PC-3 (cell line): ENCODE results near the gene PCCA. TPM values are rescaled to one million over a fixed set of nuclear protein-coding genes. Genes with fewer than 3 reads are reported as not detected.

ENCODE experiments used
- ATAC-seq: fragments of 200-7000 bp; cut with Tn5 transposase; 2 replicates; pipeline ENCODE4 v1.9.1; 2020; ENCODE audit warnings: mild to moderate bottlenecking, moderate library complexity
- BruUV-seq: library from RNA; stranded (reverse); fragments of 400-500 nt; replicated peaks from 2 replicates; lab custom pipeline; 2021; lab: Mats Ljungman, UMichigan
- CTCF ChIA-PET: fragments of 300-600 bp; sonication (Branson Sonifier 250); formaldehyde crosslinking; loops from one replicate; lab custom pipeline; 2022; ENCODE audit warnings: antibody characterized with exemption; lab: Charles Lee
- POLR2A ChIA-PET: fragments of 300-600 bp; sonication (Branson Sonifier 250); formaldehyde crosslinking; loops from one replicate; lab custom pipeline; 2022; ENCODE audit warnings: antibody characterized with exemption; ENCODE audit not compliant: unreplicated experiment; lab: Charles Lee
- DNase-seq: peaks from one replicate; pipeline ENCODE4 v3.0.0-alpha.2; 2015
- H2AFZ ChIP-seq: fragments of 300-600 bp; sonication (generic); 2 replicates; pipeline ENCODE4 v1.6.0; 2016; ENCODE audit warnings: antibody characterized with exemption, low read length
- H3F3A ChIP-seq: fragments of 300-600 bp; sonication (generic); one replicate; pipeline ENCODE4 v1.6.0; 2017; ENCODE audit warnings: antibody characterized with exemption, low read length, control low read depth, mild to moderate bottlenecking; ENCODE audit not compliant: unreplicated experiment
- H3K27ac ChIP-seq: fragments of 300-600 bp; sonication (generic); 2 replicates; pipeline ENCODE4 v1.5.1; 2016; ENCODE audit warnings: mild to moderate bottlenecking, low read length
- H3K27me3 ChIP-seq: fragments of 300-600 bp; sonication (generic); 2 replicates; pipeline ENCODE4 v1.6.1; 2016; ENCODE audit warnings: low read length, mixed read lengths
- H3K36me3 ChIP-seq: fragments of 300-600 bp; sonication (generic); 2 replicates; pipeline ENCODE4 v1.6.1; 2016; ENCODE audit warnings: low read depth, mixed run types, low read length, mixed read lengths
- H3K4me1 ChIP-seq: fragments of 300-600 bp; sonication (generic); 2 replicates; pipeline ENCODE4 v1.5.1; 2016; ENCODE audit warnings: low read length; ENCODE audit not compliant: insufficient read depth
- H3K4me2 ChIP-seq: fragments of 300-600 bp; sonication (generic); 2 replicates; pipeline ENCODE4 v1.6.0; 2016; ENCODE audit warnings: low read length
- H3K4me3 ChIP-seq: fragments of 300-600 bp; sonication (generic); 2 replicates; pipeline ENCODE4 v1.5.1; 2016; ENCODE audit warnings: mild to moderate bottlenecking, low read length, mixed read lengths
- H3K79me2 ChIP-seq: fragments of 300-600 bp; sonication (generic); 2 replicates; pipeline ENCODE4 v1.6.1; 2017; ENCODE audit warnings: low read length, mixed read lengths
- H3K9ac ChIP-seq: fragments of 300-600 bp; sonication (generic); 2 replicates; pipeline ENCODE4 v1.6.0; 2016; ENCODE audit warnings: mild to moderate bottlenecking, low read length
- H3K9me2 ChIP-seq: fragments of 300-600 bp; sonication (generic); replicated peaks from 2 replicates; pipeline ENCODE4 v1.6.1; 2016; ENCODE audit warnings: mixed run types, low read length, mixed read lengths
- H3K9me3 ChIP-seq: fragments of 300-600 bp; sonication (generic); 2 replicates; pipeline ENCODE4 v1.6.1; 2016; ENCODE audit warnings: low read length, mixed read lengths
- H4K20me1 ChIP-seq: fragments of 300-600 bp; sonication (generic); 2 replicates; pipeline ENCODE4 v1.6.1; 2016; ENCODE audit warnings: low read length, mixed read lengths
- CTCF ChIP-seq: fragments of 300-600 bp; sonication (generic); conservative IDR thresholded peaks from 2 replicates; pipeline ENCODE4 v1.5.1; 2017; ENCODE audit warnings: antibody characterized with exemption, low read depth, mild to moderate bottlenecking, low read length
- EZH2 ChIP-seq: fragments of 300-600 bp; sonication (generic); IDR thresholded peaks from one replicate; pipeline ENCODE4 v1.6.1; 2017; ENCODE audit warnings: antibody characterized with exemption, mild to moderate bottlenecking, low read length; ENCODE audit not compliant: unreplicated experiment
- EZH2phosphoT487 ChIP-seq: fragments of 300-600 bp; sonication (generic); IDR thresholded peaks from 2 replicates; pipeline ENCODE4 v1.6.1; 2018; ENCODE audit warnings: mild to moderate bottlenecking, antibody characterized with exemption, low read length, borderline replicate concordance
- intact Hi-C: fragments of 100-400 bp; cut with micrococcal nuclease; formaldehyde crosslinking; loops from 2 replicates; pipeline ENCODE4 v1.9.0; 2023
- total RNA-seq: library from RNA; depleted of rRNA; stranded (reverse); fragments of >200 nt; gene quantifications from 2 replicates; pipeline ENCODE4 v1.2.3, GENCODE V29; 2014

Gene PCCA
- total RNA-seq, 1 experiment from 2014 or later = 10.5 TPM

- no peak overlapping the region for H2AFZ ChIP-seq
- intact Hi-C loops = loop anchor here (10.0 kb wide), 1 partner anchor 116 kb away; no protein-coding TSS in a partner anchor
- H3K27me3 ChIP-seq = no peaks in the 10 kb centered on the region
- no peaks in the 10 kb centered on the region for H3F3A ChIP-seq
- H3K36me3 ChIP-seq = no peaks in the 10 kb centered on the region
- TF ChIP-seq EZH2phosphoT487 = no peak
- TF ChIP-seq EZH2 = no peak
- TF ChIP-seq CTCF = no peak
- no TSS peak for BruUV-seq
- H3K9me2 ChIP-seq = no peaks in the 10 kb centered on the region
- POLR2A ChIA-PET = no interaction called here
- no peak overlapping the region for H3K9ac ChIP-seq
- CTCF ChIA-PET = no interaction called here
- H3K27ac ChIP-seq = no peak overlapping the region
- H3K9me3 ChIP-seq = no peaks in the 10 kb centered on the region
- H3K79me2 ChIP-seq = no peaks in the 10 kb centered on the region
- ATAC-seq = no peak
- H3K4me2 ChIP-seq = no peak overlapping the region
- H4K20me1 ChIP-seq = no peaks in the 10 kb centered on the region
- no peak for DNase-seq
- no peak overlapping the region for H3K4me3 ChIP-seq
- H3K4me1 ChIP-seq = peaks cover 31% of the 10 kb centered on the region
Observed at GRCh38 chr13:100211016-100211710, 122.3 kb downstream of the PCCA start.

GRCh38 chr13:100212904-100213553 is 124.1 kb downstream of the PCCA start:
- Histone ChIP-seq H3K4me1 (peaks cover 29% of the 10 kb centered on the region), H3F3A (no peaks in the 10 kb centered on the region), H3K4me2 (no peak overlapping the region), H3K36me3 (no peaks in the 10 kb centered on the region), H2AFZ (no peak overlapping the region), H3K9ac (no peak overlapping the region), H3K9me2 (no peaks in the 10 kb centered on the region), H3K27me3 (no peaks in the 10 kb centered on the region), H3K27ac (no peak overlapping the region), H3K9me3 (no peaks in the 10 kb centered on the region), H3K79me2 (no peaks in the 10 kb centered on the region), H4K20me1 (no peaks in the 10 kb centered on the region), H3K4me3 (no peak overlapping the region)
- intact Hi-C loops = loop anchor here (10.0 kb wide), 1 partner anchor 118 kb away; no protein-coding TSS in a partner anchor
- no peak for DNase-seq
- TF ChIP-seq EZH2 = no peak
- TF ChIP-seq CTCF = no peak
- TF ChIP-seq EZH2phosphoT487 = no peak
- BruUV-seq = no TSS peak
- POLR2A ChIA-PET = no interaction called here
- no peak for ATAC-seq
- CTCF ChIA-PET = no interaction called here

- Histone ChIP-seq H3K9ac (no peak overlapping the region), H2AFZ (no peak overlapping the region), H3K4me1 (peaks cover 24% of the 10 kb centered on the region), H3K9me3 (no peaks in the 10 kb centered on the region), H3K27ac (no peak overlapping the region), H4K20me1 (no peaks in the 10 kb centered on the region), H3K4me2 (no peak overlapping the region), H3K36me3 (no peaks in the 10 kb centered on the region), H3K9me2 (no peaks in the 10 kb centered on the region), H3K27me3 (no peaks in the 10 kb centered on the region), H3K79me2 (no peaks in the 10 kb centered on the region), H3F3A (no peaks in the 10 kb centered on the region), H3K4me3 (no peak overlapping the region)
- BruUV-seq = no TSS peak
- DNase-seq = no peak
- ATAC-seq = no peak
- intact Hi-C loops = loop anchor here (10.0 kb wide), 1 partner anchor 119 kb away; no protein-coding TSS in a partner anchor
- ChIA-PET POLR2A (no interaction called here), CTCF (no interaction called here)
- TF ChIP-seq CTCF (no peak), EZH2 (no peak), EZH2phosphoT487 (no peak)
Observed at GRCh38 chr13:100213576-100213975, 124.7 kb downstream of the PCCA start.
